ENCODE data around the gene NEDD4L.

GRCh38 chr18:58226429-58226828 lies 182.4 kb downstream of the NEDD4L start:
- TF ChIP-seq CTCF (IDR thresholded peaks at IDR 0.05) (no peak), POLR2AphosphoS5 (IDR thresholded peaks at IDR 0.05) (no peak), EP300 (IDR thresholded peaks at IDR 0.05) (no peak), POLR2A (IDR thresholded peaks at IDR 0.05) (no peak)

Data from sigmoid colon (tissue), 4 donors.